MM.1S (cell line): ENCODE measurements around the gene PRKRIP1.

Experiments
- DNase-seq: peaks from one replicate; pipeline ENCODE4 v3.0.0-alpha.2; 2015
- H2AFZ ChIP-seq: fragments of 300-600 bp; sonication (generic); 2 replicates; pipeline ENCODE4 v1.6.0; 2016; ENCODE audit warnings: antibody characterized with exemption, low read length
- H3F3A ChIP-seq: fragments of 300-600 bp; sonication (generic); 2 replicates; pipeline ENCODE4 v1.6.1; 2016; ENCODE audit warnings: mild to moderate bottlenecking, antibody characterized with exemption, low read length, moderate library complexity, mixed read lengths; ENCODE audit not compliant: insufficient read depth
- H3K27ac ChIP-seq: fragments of 300-600 bp; sonication (generic); 2 replicates; pipeline ENCODE4 v1.5.1; 2016; ENCODE audit warnings: mild to moderate bottlenecking, low read length
- H3K27me3 ChIP-seq: fragments of 300-600 bp; sonication (generic); replicated peaks from 2 replicates; pipeline ENCODE4 v1.6.0; 2016; ENCODE audit warnings: low read length; ENCODE audit not compliant: insufficient read depth
- H3K36me3 ChIP-seq: fragments of 300-600 bp; sonication (generic); replicated peaks from 2 replicates; pipeline ENCODE4 v1.6.1; 2016; ENCODE audit warnings: mild to moderate bottlenecking, low read length, mixed read lengths; ENCODE audit not compliant: insufficient read depth
- H3K4me1 ChIP-seq: fragments of 300-600 bp; sonication (generic); 2 replicates; pipeline ENCODE4 v1.6.1; 2016; ENCODE audit warnings: low read length, mixed read lengths
- H3K4me2 ChIP-seq: fragments of 300-600 bp; sonication (generic); 2 replicates; pipeline ENCODE4 v1.6.0; 2016; ENCODE audit warnings: low read depth, low read length
- H3K4me3 ChIP-seq: fragments of 300-600 bp; sonication (generic); 2 replicates; pipeline ENCODE4 v1.5.1; 2016; ENCODE audit warnings: low read length, mixed read lengths
- H3K79me2 ChIP-seq: fragments of 300-600 bp; sonication (generic); 2 replicates; pipeline ENCODE4 v1.6.1; 2016; ENCODE audit warnings: mixed run types, low read length, mixed read lengths
- H3K9ac ChIP-seq: fragments of 300-600 bp; sonication (generic); 2 replicates; pipeline ENCODE4 v1.6.1; 2016; ENCODE audit warnings: low read length, mixed read lengths
- H3K9me2 ChIP-seq: fragments of 300-600 bp; sonication (generic); replicated peaks from 2 replicates; pipeline ENCODE4 v1.6.1; 2016; ENCODE audit warnings: mild to moderate bottlenecking, low read length, mixed read lengths; ENCODE audit not compliant: insufficient read depth
- H3K9me3 ChIP-seq: fragments of 300-600 bp; sonication (generic); replicated peaks from 2 replicates; pipeline ENCODE4 v1.6.1; 2016; ENCODE audit warnings: mild to moderate bottlenecking, low read length, mixed read lengths; ENCODE audit not compliant: insufficient read depth
- H4K20me1 ChIP-seq: fragments of 300-600 bp; sonication (generic); 2 replicates; pipeline ENCODE4 v1.6.1; 2016; ENCODE audit warnings: mild to moderate bottlenecking, low read length, moderate library complexity, mixed read lengths; ENCODE audit not compliant: insufficient read depth
- EZH2 ChIP-seq: fragments of 300-600 bp; sonication (generic); optimal IDR thresholded peaks from 2 replicates; pipeline ENCODE3; 2017; ENCODE audit warnings: low read depth, mild to moderate bottlenecking, antibody characterized with exemption, low read length, mixed read lengths
- EZH2phosphoT487 ChIP-seq: fragments of 300-600 bp; sonication (generic); IDR thresholded peaks from 2 replicates; pipeline ENCODE4 v1.6.1; 2018; ENCODE audit warnings: antibody characterized with exemption, low read length
- TF ChIP-seq, protein P1 (sequence below): fragments of 300-600 bp; sonication (generic); IDR thresholded peaks from 2 replicates; pipeline ENCODE4 v1.5.1; 2016; ENCODE audit warnings: antibody characterized with exemption, low read length, mixed read lengths

The PRKRIP1 gene

DNA sequence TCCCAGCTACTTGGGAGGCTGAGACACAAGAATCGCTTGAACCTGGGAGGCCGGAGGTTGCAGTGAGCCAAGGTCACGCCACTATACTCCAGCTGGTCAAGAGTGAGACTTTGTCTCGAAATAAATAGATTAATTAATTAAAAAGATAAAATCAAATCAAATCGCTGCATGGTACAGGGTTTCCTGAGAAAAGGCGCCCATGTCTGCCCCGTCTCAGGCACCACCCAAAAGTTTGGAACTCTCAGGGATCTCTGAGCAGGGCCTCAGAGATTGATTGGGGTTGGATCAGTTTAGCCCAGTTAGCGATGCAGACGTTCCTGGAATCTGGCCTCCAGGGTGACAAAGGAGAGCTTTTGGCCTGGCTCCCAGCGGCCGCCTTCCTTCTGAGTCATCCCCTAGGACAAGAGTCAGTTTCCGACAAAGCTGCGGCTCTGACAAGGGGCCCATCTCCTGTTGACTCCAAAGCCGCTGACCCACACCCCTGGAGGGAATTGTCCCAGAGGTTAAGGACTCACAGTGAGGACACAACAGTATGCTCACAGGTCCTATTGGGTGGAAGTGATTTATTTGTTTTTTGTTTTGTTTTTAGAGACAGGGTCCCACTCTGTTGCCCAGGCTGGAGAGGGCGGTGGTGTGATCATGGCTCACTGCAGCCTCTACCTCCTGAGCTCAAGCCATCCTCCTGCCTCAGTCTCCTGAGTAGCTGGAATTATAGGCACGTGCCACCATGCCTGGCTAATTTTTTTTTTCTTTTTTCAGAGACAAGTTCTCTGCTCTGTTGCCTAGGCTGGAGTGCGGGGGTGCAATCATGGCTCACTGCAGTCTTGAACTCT, 44.0 kb downstream of the PRKRIP1 start:
- Histone ChIP-seq H3F3A (peaks cover 67% of the 10 kb centered on the region), H3K4me1 (peaks cover 52% of the 10 kb centered on the region), H3K36me3 (0 out of 2 replicates have a peak, but pooled peaks cover 4% of the 10 kb centered on the region), H3K4me3 (no peak overlapping the region), H3K79me2 (peaks cover 59% of the 10 kb centered on the region), H3K9ac (peak overlapping the region; percentile 46; the same call in 1 of the 2 replicates), H3K27ac (peak overlapping the region; percentile 98; the same call in 1 of the 2 replicates), H3K9me3 (no peaks in the 10 kb centered on the region), H3K9me2 (no peaks in the 10 kb centered on the region), H3K27me3 (no peaks in the 10 kb centered on the region), H3K4me2 (peak overlapping the region; percentile 42; the same call in 1 of the 2 replicates), H2AFZ (no peak overlapping the region), H4K20me1 (no peaks in the 10 kb centered on the region)
- TF ChIP-seq, protein P1, sequence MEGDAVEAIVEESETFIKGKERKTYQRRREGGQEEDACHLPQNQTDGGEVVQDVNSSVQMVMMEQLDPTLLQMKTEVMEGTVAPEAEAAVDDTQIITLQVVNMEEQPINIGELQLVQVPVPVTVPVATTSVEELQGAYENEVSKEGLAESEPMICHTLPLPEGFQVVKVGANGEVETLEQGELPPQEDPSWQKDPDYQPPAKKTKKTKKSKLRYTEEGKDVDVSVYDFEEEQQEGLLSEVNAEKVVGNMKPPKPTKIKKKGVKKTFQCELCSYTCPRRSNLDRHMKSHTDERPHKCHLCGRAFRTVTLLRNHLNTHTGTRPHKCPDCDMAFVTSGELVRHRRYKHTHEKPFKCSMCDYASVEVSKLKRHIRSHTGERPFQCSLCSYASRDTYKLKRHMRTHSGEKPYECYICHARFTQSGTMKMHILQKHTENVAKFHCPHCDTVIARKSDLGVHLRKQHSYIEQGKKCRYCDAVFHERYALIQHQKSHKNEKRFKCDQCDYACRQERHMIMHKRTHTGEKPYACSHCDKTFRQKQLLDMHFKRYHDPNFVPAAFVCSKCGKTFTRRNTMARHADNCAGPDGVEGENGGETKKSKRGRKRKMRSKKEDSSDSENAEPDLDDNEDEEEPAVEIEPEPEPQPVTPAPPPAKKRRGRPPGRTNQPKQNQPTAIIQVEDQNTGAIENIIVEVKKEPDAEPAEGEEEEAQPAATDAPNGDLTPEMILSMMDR: no peak
- TF ChIP-seq EZH2phosphoT487 (no peak), EZH2 (no peak)
- no peak for DNase-seq

DNA sequence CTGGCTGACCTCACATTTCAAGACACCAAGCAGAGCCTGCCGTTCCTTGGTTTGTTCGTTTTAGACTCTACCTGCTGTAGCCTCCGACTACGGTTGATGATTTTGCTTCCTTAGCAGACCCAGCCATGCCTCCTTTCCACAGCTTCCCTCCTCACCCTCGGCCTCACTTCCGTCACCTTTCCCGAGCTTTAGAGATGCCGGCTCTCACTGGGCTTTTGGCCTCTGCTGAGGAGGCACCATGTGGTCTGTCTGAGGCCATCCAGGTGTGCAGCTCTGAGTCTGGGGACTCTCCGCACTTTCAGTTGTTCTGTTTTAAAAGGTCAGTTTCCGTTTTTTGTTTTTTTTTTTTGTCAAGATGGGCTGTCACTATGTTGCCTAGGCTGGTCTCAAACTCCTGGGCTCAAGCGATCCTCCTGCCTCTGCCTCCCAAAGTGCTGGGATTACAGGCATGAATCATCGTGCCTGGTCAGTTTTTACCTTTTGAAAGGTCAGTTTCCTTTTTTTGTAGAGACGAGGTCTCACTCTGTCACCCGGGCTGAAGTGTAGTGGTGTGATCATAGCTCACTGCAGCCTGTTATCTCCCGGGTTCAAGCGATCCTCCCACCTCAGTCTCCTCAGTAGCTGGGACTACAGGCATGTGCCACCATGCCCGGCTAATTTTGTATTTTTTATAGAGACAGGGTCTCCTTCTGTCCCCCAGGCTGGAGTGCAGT, 49.0 kb downstream of the PRKRIP1 start:
- Histone ChIP-seq H4K20me1 (no peaks in the 10 kb centered on the region), H3K9ac (peak overlapping the region; percentile 89), H3K9me2 (no peaks in the 10 kb centered on the region), H3K27ac (peak overlapping the region; percentile 99), H3F3A (peaks cover 58% of the 10 kb centered on the region), H2AFZ (peak overlapping the region; percentile 44; the same call in 1 of the 2 replicates), H3K79me2 (peaks cover 48% of the 10 kb centered on the region), H3K36me3 (no peaks in the 10 kb centered on the region; the same call in 1 of the 2 replicates), H3K4me2 (peak overlapping the region; percentile 74), H3K27me3 (no peaks in the 10 kb centered on the region), H3K4me1 (peaks cover 52% of the 10 kb centered on the region), H3K4me3 (peak overlapping the region; percentile 72), H3K9me3 (no peaks in the 10 kb centered on the region)
- TF ChIP-seq EZH2phosphoT487 (no peak), EZH2 (no peak)
- TF ChIP-seq, protein P1: no peak
- peak; percentile 94 for DNase-seq

DNA sequence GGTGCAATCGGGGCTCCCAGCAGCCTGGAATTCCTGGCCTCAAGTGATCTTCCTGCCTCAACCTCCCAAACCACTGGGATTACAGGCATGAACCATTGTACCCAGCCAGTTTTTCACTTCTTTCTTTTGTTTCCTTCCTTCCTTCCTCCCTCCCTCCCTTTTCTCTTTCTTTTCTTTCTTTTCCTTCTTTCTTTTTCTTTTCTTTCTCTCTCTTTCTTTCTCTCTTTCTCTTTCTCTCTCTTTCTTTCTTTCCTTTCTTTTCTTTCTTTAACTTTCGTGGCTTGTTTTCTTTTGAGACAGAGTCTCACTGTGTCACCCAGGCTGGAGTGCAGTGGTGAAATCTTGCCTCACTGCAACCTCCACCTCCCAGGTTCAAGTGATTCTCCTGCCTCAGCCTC, 49.5 kb downstream of the PRKRIP1 start:
- Histone ChIP-seq H3K9ac (peak overlapping the region; percentile 89), H3K4me2 (peak overlapping the region; percentile 74; the same call in 1 of the 2 replicates)

More for the DNA sequence above, 49.5 kb downstream of the PRKRIP1 start:
- DNase-seq: no peak
- H3K9me3 ChIP-seq: no peaks in the 10 kb centered on the region
- no peak overlapping the region for H2AFZ ChIP-seq
- no peaks in the 10 kb centered on the region for H3K27me3 ChIP-seq
- peak overlapping the region; percentile 99 for H3K27ac ChIP-seq
- no peaks in the 10 kb centered on the region for H3K9me2 ChIP-seq
- no peaks in the 10 kb centered on the region; the same call in 1 of the 2 replicates for H3K36me3 ChIP-seq
- H3K4me3 ChIP-seq: 0 out of 2 replicates have a peak overlapping the region, but pooled peaks have one; percentile 72
- H3F3A ChIP-seq: peaks cover 57% of the 10 kb centered on the region
- peaks cover 49% of the 10 kb centered on the region for H3K79me2 ChIP-seq
- TF ChIP-seq EZH2: no peak
- TF ChIP-seq EZH2phosphoT487: no peak
- TF ChIP-seq, protein P1: no peak
- H4K20me1 ChIP-seq: no peaks in the 10 kb centered on the region
- H3K4me1 ChIP-seq: peaks cover 52% of the 10 kb centered on the region
